Lung (tissue), 12 donors: ENCODE results near the gene DNMT3A. TPM values are rescaled to one million over a fixed set of nuclear protein-coding genes. Genes with fewer than 3 reads are reported as not detected.

Source experiments
- ATAC-seq: fragments of 200-7000 bp; cut with Tn5 transposase; one replicate; pipeline ENCODE4 v1.9.1; 2020; ENCODE audit warnings: moderate number of reproducible peaks; ENCODE audit not compliant: insufficient read depth, low FRiP score
- DNase-seq, 3 donors: peaks; one replicate each; pipeline ENCODE4 v3.0.0-alpha.2; 2013 to 2017
- H3K27ac ChIP-seq, 2 donors: one replicate each; pipeline ENCODE4 v1.5.1; 2013; ENCODE audit warnings: mild to moderate bottlenecking in 2 of 2, moderate library complexity in 2 of 2, control low read depth in 1 of 2, inconsistent platforms in 1 of 2, low read depth in 1 of 2, low read length in 1 of 2
- H3K27me3 ChIP-seq, 3 donors: one replicate each; pipeline ENCODE4 v1.5.1; 2013; ENCODE audit warnings: low read length in 2 of 3; ENCODE audit not compliant: control insufficient read depth in 3 of 3, insufficient read depth in 3 of 3
- H3K36me3 ChIP-seq, 4 donors: one replicate each; pipeline ENCODE4 v1.5.1; 2013; ENCODE audit warnings: low read length in 4 of 4, mild to moderate bottlenecking in 1 of 4, moderate library complexity in 1 of 4; ENCODE audit not compliant: control insufficient read depth in 4 of 4, insufficient read depth in 4 of 4
- H3K4me1 ChIP-seq, 5 donors: one replicate each; pipeline ENCODE4 v1.5.1; 2013; ENCODE audit warnings: low read length in 5 of 5, mild to moderate bottlenecking in 2 of 5, moderate library complexity in 1 of 5; ENCODE audit not compliant: control insufficient read depth in 5 of 5, insufficient read depth in 5 of 5
- H3K4me3 ChIP-seq: one replicate; pipeline ENCODE4 v1.5.1; 2013; ENCODE audit warnings: mild to moderate bottlenecking, control low read depth, moderate library complexity
- H3K9ac ChIP-seq, 2 donors: one replicate each; pipeline ENCODE4 v1.5.1; 2013; ENCODE audit warnings: low read length in 2 of 2, control low read depth in 1 of 2; ENCODE audit not compliant: insufficient read depth in 1 of 2
- H3K9me3 ChIP-seq, 4 donors: one replicate each; pipeline ENCODE4 v1.5.1; 2013; ENCODE audit warnings: low read length in 3 of 4, mild to moderate bottlenecking in 1 of 4, moderate library complexity in 1 of 4; ENCODE audit not compliant: control insufficient read depth in 4 of 4, insufficient read depth in 3 of 4
- WGBS, 2 donors: extraction: QIAGEN DNeasy Blood & Tissue Kit; methylation state at CpG; one replicate each; pipeline ENCODE4 v1.1.7; 2013; 5-methylcytosine and 5-hydroxymethylcytosine counted together
- polyA plus RNA-seq, 2 donors: library from polyadenylated mRNA; stranded (reverse); fragments of 200-250 nt; gene quantifications; one replicate each; pipeline ENCODE4 v1.2.1, GENCODE V29; 2013
- total RNA-seq, 2 donors: library from RNA; depleted of rRNA in 1 of 2; stranded (reverse); fragments of >200 nt in 1 of 2; gene quantifications; one replicate each; pipeline ENCODE4 v1.2.1, GENCODE V29; 2014 to 2021
- TF ChIP-seq, protein P1 (sequence below): IDR thresholded peaks from 2 replicates; pipeline ENCODE4 v1.5.1; 2012; ENCODE audit warnings: mild to moderate bottlenecking; ENCODE audit errors: control extremely low read depth, extremely low read depth
- donor health status: control.
- donor health status: control.
- donor health status: Bipolar disorder and iron deficiency.
- donor health status: healthy.
- donor health status: DM: yes; HTN: yes; CAD: no.

Gene DNMT3A
- total and polyA plus RNA-seq, 4 donors: 9.2 to 61.0 (median 26.9) TPM

DNA sequence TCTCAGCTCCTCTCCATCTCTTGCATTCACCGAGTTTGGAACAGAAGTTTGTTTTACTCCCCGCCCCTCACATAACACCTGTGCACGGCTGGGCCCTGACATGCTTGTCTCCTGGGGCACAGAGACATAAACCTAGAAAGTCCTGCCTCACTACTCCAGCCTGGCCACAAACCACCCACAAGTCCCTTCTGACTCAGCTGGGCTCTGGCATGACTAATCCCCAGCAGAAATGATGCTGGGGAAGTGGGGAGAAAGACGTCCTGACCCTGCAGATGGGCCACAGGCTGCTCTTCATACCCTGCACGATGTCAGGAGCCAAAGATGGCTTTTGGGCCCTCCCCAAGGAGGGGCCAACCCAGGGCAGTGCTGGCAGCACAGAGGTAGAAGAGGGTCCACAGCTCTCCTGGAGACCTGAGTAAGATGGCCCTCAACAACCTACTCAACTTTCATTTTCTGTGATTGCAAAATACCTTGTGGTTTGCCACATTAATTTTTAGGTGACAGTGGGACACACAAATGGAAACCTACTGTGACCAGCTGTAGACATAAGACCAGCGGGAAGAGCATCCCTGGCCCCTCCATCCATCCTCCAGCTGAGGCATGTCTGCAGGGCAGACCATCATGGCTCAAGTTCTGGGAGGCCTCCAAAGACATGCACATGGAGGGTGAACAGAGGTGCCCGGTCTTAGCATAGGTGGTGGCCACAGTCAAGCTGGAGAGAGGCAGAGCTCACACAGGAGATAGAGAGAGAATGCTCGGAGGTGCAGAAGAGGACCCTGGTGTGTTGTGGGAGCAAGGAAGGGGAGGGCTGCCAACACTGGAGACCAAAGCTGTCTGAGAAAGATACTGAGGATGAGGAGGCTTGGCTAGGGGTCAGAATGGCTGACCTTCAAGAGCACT is 40.0 kb downstream of the DNMT3A start:
- H3K4me1 ChIP-seq: peaks cover 0 to 18% (median 12%) of the 10 kb centered on the region in 5 donors
- WGBS, 2 donors: 63 to 64% methylated on average over 8 of the region's 8 CpGs
- H3K9me3 ChIP-seq: no peaks in the 10 kb centered on the region

DNA sequence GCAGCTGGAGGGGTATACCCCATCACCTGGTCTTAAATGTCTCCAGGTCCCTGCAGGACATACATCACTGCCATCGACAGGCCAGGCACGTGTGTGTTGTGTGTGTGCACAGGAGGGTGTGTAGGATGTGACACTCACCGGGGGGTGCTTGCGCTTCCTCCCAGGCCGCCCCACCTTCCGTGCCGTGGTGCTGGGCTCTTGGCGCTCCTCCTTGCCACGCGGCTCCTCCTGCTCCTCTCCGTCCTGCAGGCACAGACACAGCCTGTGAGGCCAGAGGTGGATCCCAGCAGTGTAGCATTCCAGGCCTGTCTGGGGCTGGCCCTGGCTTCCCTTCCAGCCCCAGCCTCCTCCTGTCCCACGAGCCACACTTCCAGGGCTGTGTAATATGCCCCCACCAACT is 41.7 kb downstream of the DNMT3A start:
- 93 to 96% methylated on average over 12 of the region's 12 CpGs for WGBS, 2 donors
- TF ChIP-seq, protein P1, sequence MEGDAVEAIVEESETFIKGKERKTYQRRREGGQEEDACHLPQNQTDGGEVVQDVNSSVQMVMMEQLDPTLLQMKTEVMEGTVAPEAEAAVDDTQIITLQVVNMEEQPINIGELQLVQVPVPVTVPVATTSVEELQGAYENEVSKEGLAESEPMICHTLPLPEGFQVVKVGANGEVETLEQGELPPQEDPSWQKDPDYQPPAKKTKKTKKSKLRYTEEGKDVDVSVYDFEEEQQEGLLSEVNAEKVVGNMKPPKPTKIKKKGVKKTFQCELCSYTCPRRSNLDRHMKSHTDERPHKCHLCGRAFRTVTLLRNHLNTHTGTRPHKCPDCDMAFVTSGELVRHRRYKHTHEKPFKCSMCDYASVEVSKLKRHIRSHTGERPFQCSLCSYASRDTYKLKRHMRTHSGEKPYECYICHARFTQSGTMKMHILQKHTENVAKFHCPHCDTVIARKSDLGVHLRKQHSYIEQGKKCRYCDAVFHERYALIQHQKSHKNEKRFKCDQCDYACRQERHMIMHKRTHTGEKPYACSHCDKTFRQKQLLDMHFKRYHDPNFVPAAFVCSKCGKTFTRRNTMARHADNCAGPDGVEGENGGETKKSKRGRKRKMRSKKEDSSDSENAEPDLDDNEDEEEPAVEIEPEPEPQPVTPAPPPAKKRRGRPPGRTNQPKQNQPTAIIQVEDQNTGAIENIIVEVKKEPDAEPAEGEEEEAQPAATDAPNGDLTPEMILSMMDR: no peak
- ATAC-seq (no peak), DNase-seq (no peak)
- Histone ChIP-seq H3K27me3 (no peaks in the 10 kb centered on the region), H3K9ac (no peak overlapping the region), H3K36me3 (peaks cover 0 to 26% (median 17%) of the 10 kb centered on the region in 4 donors), H3K27ac (no peak overlapping the region), H3K4me3 (no peak overlapping the region), H3K4me1 (peaks cover under 1 to 22% (median 11%) of the 10 kb centered on the region in 5 donors), H3K9me3 (no peaks in the 10 kb centered on the region)

More for the DNA sequence above, 40.0 kb downstream of the DNMT3A start:
- H3K4me3 ChIP-seq: no peak overlapping the region
- no peak overlapping the region for H3K27ac ChIP-seq
- TF ChIP-seq, protein P1: no peak
- DNase-seq (no peak), ATAC-seq (no peak)
- no peaks in the 10 kb centered on the region for H3K27me3 ChIP-seq
- peaks cover 0 to 32% (median 17%) of the 10 kb centered on the region in 4 donors for H3K36me3 ChIP-seq
- no peak overlapping the region for H3K9ac ChIP-seq

DNA sequence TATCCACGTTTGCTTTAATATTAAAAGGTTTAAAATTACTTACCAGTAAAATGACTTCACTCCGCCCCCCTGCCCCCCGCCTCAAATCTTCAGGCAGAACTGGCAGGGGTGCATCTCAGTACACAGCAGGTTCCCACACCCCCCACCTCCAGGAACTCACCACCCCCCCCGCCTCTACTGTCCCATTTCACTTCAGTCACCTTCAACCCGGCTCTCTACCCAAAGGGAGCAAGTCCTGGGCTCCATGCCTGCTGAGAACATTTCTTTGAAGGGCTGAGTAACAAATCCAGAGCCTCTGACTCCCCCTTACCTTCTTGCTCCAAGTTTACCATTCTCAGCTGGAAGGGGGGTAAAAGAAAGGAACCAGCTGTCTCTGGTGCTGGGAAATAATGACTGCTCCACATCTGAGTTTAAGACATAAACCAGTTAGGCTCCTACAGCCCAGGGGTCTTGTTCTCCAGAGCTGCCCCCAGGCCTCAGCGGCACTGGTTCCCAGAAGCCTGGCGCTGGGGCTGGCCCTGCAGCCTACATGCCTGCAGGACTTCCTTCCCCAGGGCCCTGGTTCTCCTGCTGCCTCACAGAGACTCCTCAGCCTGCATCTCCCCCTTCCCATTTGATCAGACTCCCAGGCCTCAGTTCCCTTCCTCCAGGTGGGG is 42.8 kb downstream of the DNMT3A start:
- peak in 1 of 3 donors; percentile 70 for DNase-seq

More for the DNA sequence above, 42.8 kb downstream of the DNMT3A start:
- peaks cover 7 to 28% (median 16%) of the 10 kb centered on the region in 5 donors for H3K4me1 ChIP-seq
- ATAC-seq: no peak
- H3K9me3 ChIP-seq: no peaks in the 10 kb centered on the region
- TF ChIP-seq, protein P1: no peak
- H3K9ac ChIP-seq: no peak overlapping the region
- peaks cover 0 to 26% (median 16%) of the 10 kb centered on the region in 4 donors for H3K36me3 ChIP-seq
- WGBS, 2 donors: 88 to 91% methylated on average over 7 of the region's 7 CpGs
- H3K27me3 ChIP-seq: no peaks in the 10 kb centered on the region
- H3K4me3 ChIP-seq: no peak overlapping the region
- H3K27ac ChIP-seq: no peak overlapping the region
